Superior temporal gyrus (tissue), 1 donor: ENCODE measurements around the gene GAD2.

ENCODE experiments used
- DNase-seq: peaks from one replicate; pipeline ENCODE4 v3.0.0-alpha.2; 2016; ENCODE audit errors: extremely low spot score

GAD2 gene

DNA sequence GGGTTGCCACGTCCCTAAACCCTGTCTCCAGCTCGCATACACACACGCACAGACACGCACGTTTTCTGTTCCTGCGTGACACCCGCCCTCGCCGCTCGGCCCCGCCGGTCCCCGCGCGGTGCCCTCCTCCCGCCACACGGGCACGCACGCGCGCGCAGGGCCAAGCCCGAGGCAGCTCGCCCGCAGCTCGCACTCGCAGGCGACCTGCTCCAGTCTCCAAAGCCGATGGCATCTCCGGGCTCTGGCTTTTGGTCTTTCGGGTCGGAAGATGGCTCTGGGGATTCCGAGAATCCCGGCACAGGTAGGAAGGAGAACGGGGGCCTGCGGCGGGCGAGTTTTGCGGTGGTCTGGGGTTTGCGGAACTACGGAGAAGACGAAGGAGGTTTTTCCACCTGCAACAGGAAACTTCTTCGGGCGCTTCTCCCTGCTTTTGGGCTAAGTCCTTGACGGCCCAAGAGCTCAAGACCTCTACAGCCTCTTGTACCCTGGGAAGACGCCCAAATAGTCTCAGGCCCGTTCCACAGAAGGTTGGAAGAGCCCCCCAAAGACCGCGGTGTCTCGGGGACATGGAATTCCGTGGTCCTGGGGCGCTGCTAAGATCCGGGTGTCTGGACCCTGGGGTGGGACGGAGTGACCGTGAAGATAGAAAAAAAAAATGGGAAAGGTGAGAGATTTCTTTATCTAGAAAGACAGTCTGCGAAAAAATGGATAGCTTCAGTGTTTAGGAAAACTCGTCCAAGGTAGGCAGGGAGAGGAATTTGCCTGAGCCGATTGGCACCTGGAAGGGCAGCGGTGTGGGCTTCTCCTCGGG lies at the start of gene GAD2:
GAD2 (plus strand) TSS at position 190 of the 811 bp plus-strand sequence; CDS start at position 226, 36 bp downstream.
- no peak for DNase-seq

DNA sequence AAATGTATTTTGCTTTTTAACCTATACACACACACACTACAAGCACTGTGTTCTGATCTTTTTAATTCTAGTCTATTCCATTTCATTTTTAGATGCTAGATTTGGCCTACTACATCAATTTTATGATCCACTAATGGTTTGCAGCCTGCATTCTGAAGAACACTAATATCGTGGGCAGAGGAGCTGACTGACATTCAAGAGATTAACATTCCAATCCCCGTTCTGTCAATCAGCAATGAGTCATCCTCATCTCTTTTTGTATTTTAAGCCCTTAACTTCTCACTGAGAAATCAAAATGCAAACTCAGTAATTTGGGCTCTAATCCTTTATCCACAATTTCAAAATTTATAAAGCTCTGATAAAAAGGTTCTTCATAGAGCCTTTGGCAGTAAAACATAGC lies 47.1 kb upstream of the GAD2 start:
- no peak for DNase-seq

DNA sequence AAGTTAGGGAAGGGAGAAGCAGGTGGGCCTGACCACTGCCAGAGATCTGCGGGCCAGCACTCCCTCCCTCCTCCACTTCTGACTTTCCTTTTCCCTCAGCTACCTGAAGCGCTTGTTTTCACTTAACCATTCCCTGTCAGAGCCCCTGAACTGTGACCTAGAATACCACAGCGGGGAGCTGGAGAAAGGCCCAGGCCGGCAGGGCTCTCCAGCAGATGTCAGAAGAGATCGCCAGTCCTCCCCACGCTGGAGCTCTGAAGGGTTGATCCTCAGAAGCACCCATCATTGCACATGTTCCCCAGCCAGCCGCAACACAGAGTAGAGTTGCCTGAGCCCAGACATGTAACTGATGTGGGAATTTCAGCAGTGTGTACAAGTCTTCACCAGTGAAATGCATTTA lies 44.4 kb upstream of the GAD2 start:
- DNase-seq, result no peak

DNA sequence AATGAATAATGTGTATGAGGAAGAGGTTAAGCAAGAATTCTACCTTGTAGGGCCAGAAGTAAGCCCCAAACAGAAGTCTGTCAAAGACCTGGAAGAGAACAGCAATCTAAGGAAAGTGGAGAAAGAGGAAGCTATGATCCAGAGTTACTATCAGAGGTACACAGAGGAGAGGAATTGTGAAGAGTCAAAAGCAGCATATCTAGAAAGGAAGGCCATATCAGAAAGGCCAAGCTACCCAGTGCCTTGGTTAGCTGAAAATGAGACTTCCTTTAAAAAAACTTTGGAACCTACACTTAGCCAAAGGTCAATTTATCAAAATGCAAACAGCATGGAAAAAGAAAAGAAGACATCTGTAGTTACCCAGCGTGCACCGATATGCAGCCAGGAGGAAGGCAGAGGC lies 42.7 kb upstream of the GAD2 start:
- no peak for DNase-seq

DNA sequence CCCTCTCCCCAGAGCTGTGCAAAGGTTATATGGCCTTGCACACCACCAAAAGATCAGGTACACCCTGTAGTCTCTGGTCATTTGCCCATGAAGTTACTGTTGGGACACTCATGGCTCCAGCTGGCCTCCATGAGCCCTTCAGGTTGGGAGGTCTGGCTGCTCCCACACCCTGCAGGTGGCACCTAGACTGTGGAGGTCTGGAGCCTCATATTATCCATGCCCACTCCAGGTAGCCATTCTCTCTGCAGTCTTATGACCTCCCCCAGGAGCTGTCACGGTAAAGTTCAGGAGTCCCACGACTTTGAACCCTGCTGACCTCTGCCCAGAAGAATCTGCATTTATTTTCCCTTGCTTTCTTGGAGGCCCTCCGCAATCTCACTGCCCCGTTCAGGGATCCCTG lies 39.2 kb upstream of the GAD2 start:
- no peak for DNase-seq

DNA sequence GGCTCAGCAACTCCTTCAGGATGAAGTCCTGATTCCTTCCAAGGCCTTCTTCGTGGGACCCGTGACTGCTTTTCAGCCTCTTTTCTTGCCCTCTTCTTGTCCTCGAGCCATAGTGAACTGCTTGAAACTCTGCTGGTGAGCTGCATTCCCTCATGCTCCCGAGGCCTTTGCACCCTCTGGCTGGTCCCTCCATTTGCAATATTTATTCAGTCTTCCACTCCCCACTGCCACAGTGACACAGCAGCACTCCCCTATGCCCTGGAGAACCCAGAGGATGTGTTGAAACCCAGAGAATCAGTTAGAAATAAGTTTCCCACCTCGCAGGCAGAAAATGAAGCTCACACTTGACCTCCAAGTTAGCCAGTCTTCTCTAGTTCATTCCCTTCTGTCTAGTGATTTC lies 22.3 kb upstream of the GAD2 start:
- no peak for DNase-seq

DNA sequence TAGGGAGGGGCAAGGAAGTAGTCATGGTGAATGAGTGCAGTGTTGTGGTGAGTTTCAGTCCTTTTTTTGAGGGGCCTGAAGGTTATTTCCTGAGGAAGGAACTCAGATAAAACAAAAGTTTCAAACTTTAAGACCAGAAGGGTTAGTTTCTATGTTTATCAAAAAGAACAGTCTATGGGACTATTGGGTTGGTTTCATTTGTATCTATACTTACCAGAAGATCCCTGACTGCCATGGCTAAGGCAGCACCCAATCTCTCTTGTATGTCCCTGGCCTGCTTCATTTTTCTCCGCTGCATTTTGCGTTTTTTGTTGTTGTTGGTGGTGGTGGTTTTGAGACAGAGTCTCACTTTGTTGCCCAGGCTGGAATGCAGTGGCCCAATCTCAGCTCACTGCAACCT lies 19.3 kb upstream of the GAD2 start:
- DNase-seq, result no peak

DNA sequence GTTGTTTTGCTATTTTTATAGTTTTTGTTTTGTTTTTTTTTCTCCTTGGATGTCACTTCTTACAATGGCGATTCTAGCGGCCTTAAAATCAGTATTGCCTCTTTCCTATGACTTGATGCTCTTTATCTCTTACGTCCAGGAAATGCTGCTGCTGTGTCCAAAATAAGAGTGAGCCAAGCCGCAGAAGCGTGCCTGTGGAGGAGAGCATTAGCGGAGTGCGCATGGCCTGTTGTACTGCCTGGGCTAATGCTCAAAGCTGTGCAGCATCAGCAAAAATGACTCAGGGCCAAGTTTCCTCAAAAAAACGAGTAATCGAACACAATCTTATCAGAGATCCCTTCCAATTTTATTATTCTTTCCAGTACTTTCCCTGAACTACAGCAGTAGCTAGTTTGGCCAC lies 18.5 kb upstream of the GAD2 start:
- no peak for DNase-seq

DNA sequence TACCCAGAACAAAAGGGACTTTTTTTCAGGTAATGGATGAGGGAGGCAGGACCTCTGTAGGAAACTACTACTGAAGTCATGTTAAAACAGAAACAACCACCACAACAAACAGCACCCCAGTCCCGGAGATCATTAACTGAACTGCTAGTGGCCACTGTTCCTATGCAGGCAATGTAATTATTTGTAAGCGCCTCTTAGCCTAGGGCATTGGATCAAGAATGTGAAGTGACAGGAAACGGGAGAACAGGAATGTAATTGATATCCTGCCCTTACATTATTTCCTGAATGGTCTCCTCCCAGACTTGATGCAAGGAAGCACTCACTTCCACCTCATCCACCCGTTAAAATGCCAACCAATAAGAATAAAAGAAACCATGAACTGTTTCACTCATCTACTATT lies 16.7 kb upstream of the GAD2 start:
- DNase-seq, result no peak

DNA sequence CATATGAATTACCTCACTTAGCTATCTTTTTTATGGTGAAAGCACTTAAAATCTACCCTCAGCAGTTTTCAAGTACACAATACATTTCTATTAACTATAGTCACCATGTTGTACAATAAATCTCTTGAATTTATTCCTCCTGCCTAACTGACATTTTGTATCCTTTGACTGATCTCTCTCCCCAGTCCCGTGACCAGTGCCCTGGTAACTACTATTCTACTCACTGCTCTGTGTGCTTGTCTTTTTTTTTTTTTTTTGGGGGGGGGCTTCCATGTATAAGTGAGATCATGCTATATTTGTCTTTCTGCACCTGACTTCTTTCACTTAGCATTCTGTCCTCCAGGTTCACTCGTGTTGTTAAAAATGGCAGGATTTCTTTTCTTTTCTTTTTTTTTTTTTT lies 11.4 kb upstream of the GAD2 start:
- no peak for DNase-seq

DNA sequence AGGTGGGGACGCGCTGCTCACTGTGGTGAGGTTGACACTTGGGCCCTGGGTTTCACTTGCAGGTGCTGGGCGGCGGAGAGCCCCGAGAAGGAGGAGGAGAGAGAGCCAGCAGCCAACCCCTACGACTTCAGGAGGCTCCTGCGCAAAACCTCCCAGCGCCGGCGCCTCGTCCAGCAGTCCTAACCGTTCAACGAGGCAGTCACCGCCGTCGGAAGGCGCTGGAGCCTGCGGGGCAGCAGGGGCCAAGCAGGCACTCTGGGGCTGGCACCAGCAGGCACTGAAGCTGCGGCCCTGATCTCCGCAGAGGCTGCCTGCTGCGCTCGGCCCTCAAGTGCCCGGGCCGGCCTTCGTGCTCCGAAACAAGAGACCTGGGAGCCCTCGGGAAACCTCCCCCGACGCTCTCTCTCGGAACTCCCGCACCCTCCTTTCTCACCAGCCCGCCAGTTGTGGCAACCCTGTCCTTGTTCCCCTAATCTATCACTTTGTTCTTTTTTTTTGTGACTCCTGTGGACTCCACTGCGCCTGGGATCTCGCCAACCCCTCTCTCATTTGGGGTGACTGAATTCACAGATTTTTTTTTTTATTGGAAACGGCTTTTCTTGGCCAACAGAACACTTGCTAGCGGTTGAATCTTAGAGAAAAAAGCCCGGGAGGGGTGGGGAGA lies 4.7 kb upstream of the GAD2 start:
- DNase-seq, result no peak

DNA sequence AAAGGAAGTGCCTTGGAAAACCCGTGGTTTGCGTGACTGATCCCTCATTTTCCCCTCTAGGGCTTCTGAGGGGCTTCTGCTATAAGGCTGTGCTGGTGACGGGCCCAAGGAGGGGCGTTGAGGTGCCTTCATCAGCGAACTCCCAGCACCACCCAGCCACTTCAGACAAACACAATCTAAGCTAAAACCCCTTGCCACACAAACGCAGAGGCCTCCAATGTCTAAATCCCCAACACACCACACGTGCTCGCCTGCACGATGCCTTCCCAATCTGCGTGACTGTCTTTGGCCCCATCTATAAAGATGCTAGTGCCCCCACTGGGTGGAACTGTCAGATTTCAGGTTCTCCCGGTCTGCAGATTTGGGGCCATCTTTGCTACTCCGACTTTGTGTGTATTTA lies 4.1 kb upstream of the GAD2 start:
- no peak for DNase-seq

DNA sequence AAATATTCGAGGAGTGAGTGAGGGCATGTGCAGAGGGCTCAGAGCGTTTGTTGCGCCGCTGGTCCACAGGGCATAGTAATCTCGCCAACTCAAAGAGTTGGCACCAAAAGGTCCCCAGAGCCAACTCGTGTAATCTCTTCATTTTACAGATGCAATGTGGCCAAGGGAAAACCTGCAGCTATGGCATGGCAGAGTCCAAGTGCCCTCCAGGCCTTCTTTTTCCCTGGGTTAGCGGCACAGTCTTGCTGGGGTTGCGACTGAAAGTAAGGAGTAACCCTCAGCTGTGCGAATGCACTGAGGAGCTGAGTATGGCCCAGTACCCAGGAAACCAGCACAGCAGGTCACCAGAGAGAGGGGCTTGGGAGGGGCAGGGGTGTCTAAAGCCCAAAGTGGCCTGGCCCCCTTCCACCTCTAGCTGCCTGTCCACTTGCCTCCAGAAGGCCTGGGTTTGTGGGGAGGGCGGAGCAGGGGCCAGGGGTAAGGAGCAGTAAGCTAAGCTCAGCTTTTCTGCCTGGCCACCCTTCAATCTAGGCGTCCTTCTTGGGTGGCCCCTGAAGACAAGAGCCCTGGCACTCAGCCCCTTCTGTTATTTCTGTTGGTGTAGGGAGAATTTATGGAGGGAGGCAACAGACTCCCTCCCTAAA lies 3.3 kb upstream of the GAD2 start:
- DNase-seq, result no peak

DNA sequence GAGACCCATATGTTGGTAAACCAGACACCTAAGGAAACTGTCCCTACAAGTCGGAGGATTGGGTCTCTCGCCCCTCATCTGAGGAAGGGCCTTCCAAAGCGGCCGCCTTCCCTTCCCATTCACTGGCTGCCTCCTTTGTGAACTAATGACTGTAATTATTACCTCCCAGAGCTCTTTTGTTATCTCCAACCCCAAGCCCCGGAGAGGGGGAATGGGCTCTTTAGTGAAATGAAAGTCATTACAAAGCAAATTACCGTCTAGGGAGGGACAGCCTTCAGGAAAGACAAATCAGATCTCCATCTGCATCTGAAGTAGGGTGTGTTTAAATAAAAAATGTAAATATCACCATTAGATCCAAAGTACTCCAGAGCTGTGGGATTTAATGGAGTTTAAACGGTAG lies 2.6 kb upstream of the GAD2 start:
- no peak for DNase-seq

DNA sequence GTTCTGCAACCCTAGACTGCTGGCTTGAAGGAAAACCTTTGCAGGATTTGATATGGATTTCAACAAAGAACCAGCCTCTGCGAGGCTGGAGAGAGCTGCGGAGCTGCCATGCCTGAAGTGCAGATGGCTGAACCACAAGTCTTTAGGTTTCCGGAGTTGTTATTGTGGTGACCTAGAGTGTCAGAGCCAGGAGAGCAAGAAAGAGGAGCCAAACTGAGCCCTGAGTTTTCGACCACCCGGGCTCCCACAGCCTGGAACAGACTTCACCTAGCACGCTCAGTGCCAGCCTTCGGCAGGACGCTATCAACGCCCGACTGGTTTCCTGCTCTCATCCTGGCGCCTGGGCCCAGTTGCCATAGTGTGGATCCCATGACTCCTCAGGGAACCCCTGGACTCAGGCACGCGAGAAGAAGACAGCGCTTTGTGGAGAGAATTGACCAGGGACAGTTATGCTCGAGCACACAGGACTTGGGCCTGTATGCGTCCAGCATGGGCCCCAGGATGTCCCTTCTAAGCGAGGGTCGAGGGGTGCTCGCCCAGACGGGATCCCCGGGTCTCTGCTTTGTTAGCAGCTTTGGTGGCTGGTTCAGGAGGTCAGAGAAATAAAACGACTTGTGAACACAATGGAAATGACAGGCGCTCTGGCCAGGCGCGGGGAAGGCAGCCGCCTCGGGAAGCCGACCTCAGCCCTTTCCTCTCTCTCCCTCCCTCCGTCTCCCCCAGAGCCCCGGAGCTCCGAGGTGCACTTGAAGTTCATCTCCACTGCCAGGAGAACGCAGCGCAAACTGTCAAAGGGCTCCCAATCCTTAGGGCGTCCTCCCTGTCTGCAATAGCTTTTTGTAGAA lies 1.8 kb upstream of the GAD2 start:
- no peak for DNase-seq

DNA sequence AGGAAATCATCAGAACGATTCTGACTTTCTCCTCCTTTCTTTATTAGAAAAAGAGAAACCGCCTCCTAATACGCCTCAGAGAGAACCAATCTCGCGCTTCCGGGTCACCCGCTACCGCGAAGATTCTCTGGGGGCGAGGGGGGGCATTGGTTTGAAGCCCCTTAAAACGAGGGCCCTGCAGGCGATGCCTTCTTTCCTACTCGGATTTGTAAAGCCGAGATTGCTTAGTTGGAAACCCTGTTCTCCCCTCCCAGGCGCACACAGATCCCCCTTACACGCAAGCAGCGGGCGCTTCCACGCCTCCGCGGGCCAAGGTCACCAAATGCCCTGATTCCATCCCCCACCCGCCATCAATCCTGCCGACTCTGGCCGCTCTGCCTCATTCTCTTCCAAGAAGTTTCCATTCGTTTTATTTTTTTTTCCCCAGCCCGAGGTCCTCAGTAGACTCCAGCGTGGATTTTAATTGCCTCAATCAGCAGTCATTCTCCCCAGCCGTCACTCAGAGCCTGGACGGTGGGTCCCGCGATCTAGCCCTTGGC lies 1.1 kb upstream of the GAD2 start:
- no peak for DNase-seq

DNA sequence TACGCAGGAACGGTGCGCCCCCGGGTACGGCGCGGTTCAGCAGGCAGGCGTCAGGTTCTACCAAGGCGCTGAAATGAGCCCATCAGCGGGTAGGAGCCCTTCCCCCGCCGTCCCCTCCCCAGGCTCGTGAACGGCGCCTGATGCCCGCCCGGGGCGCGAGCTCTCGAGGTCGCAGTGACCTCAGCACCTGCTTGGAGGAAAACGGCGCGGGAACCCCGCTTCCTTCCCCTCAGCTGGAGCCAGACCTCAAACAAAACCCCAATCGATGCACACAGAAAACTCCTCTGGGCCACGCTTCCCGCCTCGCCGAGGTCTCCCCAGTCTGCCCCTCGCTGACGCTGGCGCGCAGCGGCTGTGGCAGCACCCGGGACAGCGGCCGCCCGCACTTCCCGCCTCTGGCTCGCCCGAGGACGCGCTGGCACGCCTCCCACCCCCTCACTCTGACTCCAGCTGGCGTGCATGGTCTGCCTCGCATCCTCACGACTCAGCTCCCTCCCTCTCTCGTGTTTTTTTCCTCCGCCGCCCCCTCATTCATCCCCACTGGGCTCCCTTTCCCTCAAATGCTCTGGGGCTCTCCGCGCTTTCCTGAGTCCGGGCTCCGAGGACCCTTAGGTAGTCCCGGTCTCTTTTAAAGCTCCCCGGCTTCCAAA lies 514 bp upstream of the GAD2 start:
- no peak for DNase-seq

DNA sequence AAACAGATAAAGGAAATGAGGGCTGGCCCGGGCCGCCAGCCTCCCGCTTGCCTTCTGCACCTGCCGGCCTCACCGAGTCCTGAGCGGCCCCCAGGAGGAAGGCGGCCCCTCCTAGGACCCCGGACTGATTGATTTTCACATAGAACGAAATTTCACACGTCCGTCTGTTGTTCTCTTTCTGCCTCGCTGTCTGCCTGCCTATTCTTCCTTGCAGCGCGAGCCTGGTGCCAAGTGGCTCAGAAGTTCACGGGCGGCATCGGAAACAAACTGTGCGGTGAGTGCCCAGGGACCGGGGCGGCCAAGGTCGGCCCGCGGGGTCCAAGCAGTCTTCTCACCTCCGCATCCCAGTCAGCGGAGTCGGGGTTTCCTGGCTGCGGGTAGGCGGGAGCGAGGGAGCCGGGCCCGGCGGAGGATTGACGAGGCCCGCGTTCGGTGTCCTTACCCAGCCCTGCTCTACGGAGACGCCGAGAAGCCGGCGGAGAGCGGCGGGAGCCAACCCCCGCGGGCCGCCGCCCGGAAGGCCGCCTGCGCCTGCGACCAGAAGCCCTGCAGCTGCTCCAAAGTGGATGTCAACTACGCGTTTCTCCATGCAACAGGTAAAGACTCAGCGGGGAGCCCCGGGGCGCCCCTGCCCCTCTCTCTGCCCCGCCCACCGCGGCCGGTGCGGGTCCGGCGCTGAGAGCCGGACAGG lies 967 bp downstream of the GAD2 start:
- DNase-seq, result no peak

DNA sequence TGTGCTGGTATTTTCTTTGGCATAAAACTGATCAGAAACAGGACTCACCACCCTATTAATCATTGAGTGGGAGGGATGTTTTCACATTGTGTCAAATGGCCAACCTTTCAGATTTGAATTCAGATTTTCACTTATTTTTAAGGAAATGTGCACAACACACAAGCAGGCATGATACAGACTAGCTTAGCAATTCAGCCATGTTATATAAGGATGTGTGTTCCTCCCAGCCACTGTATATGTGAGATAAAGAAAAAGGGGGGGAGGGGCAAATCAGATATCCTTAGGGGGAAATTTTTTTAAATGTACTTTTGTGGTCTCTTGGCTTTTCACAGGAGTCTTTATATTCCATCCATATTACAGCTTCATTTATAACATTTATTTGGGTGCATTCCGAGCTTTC lies 3.1 kb downstream of the GAD2 start:
- no peak for DNase-seq

DNA sequence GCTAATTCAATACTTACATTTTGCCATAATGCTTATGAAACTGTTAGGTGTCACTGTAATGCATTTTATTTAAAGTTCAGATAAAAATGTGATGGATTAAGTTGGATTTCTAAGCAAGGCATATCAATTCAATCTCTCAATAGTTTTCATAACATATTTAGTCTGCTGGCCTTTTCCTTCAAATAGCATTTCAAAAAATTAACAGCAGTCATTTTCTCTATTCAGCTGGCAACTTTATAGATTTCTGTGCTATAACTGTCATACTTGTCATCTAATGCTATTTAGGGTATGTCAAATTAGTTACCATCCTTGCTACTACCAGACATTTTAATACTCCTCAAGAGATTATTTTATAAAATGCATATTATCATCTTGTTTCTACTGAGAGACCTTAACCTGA lies 4.3 kb downstream of the GAD2 start:
- DNase-seq, result peak; percentile 6

DNA sequence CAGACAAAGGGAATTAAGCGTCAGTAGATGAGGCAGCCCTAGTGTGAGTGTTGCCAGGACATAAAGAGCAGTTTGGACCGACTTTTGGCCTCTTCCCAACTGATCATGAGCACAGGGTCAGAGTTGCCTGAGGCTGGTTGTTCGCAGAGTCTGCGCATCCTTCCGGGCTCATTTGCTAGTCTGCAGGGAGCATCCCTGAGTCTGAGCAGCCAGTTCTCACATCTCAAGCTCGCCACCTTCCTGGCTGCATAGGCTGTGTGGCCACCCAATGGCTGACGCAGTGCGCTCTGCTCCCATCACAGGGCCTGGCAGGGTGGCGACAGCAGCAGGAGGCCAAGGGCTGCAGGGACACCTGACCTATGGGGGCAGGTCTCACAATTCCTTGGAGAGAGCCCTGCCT lies 5.0 kb downstream of the GAD2 start:
- DNase-seq, result peak; percentile 7
